GM21717 (cell line): ENCODE results near the gene ATM.

ENCODE experiments used
- ATAC-seq: cut with Tn5 transposase; IDR thresholded peaks from one replicate; pipeline ENCODE4 v1.9.1; 2021; ENCODE audit warnings: mild to moderate bottlenecking, moderate library complexity; ENCODE audit not compliant: unreplicated experiment

Gene ATM

DNA sequence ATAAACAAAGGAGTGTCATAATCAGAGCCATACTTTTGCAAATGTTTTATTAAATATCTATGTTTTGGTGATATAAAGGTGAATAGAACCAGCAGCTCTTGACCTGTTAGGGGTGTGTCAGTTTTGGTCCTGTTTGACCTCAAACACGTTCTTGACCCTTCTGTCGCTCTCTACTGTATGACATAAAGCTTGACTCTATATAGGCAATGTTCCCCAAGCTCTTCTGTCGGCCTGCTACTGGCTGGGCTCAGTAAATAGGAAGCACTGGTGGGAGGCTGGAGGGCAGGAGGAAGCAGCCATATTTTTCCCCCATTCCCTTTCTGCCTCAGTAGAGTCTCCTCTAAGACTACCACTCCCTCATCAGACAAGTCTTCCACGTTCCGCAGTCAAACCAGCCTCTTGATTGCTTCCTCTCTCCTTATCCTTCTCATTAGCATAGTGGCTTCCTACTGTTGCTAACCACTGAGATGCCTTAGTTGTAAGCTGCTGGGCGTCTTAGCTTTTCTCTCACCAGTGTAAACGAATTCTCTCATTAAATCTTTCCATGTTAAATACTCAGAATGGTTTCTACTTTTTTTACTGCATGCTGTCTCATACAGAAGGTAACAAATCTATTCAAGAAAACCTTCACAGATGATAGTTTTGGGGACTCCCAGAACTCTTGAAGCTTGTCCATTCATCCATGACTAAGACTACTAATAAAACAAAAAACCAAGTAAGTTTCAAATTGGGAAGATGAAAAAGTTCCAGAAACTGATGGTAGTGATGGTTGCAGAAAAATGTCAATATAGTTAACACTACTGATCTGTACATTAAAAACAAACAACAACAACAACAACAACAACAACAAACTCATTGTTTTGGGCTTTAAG is 3.7 kb upstream of the ATM start:
- ATAC-seq = no peak

DNA sequence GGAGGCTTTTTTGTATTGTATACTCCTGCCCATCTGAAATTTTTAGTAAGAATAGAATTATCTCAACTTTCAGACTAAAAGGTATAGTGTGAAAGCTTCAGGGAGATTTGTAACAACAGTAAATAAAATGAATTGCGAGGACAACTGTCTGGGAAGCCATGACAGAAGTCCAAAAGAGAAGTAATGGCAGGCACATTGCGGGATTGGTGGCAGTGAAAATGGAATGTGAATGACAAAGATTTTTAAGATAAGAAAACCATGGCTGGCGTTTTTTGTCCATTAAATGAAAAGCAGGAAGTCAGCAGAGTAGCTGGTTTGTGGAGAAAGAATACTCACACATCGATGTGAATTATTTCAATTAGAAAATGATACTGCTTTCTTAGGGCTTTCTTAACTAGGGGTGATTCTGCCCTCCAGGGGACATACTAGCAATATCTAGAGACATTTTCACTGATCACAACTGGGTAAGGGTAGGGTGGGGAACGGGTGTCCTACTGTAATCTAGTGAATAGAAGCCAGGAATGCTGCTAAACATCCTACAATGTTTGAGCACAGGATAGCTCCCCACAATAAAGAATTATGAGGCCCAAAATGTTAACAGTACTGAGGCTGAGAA is 2.0 kb upstream of the ATM start:
- ATAC-seq = no peak

DNA sequence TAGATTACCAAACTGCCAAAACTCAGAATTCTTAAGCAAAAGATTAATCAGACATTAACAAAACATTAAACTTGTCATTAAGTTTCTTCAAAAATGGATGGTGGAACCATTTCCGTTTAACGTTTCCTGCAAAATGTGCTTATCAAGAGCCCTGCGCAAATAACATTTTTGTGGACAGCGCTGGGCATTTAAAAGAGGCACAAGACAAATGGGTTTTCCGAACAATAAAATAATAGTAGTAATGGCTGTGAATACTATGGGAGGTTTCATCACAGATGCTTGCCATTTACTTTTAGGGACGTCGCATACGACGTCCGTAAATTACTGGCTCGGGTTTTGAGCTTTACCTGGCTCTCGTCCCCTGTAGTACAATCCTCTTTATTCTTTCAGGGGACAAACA is 1.5 kb upstream of the ATM start:
- ATAC-seq = no peak

DNA sequence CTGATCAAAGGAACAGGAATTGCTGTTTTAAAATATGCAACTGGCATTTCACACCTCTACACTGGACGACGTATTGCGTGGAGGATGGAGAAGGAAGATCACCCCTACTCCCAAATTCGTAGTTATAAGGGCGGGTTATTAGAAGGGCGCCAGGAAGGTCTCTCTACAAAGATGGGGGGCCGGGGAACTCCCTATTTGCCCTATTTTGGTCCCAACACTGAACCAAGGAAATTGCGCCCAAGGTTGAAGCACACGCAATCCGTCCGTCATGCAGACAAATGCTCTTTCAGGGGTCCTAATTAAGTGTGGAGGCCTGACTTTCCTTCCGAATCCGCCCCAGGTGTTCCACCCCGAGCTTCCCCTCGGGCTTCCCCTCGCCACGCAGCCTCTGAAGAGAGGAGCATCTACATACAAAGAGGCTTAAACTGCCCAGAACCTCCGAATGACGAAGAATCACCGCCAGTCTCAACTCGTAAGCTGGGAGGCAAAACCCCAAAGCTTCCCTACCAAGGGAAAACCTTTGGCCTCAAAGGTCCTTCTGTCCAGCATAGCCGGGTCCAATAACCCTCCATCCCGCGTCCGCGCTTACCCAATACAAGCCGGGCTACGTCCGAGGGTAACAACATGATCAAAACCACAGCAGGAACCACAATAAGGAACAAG is 825 bp upstream of the ATM start:
- ATAC-seq = peak; percentile 1

- ATAC-seq = peak; percentile 26
Observed at GRCh38 chr11:108223348-108224149, 682 bp downstream of the ATM start.

GRCh38 chr11:108224366-108224765 is 1.5 kb downstream of the ATM start:
- ATAC-seq = no peak

- ATAC-seq = no peak
Observed at GRCh38 chr11:108224911-108225786, 2.3 kb downstream of the ATM start.

GRCh38 chr11:108226036-108226435 is 3.2 kb downstream of the ATM start:
- no peak for ATAC-seq

- ATAC-seq = no peak
Observed at GRCh38 chr11:108228251-108228650, 5.4 kb downstream of the ATM start.

DNA sequence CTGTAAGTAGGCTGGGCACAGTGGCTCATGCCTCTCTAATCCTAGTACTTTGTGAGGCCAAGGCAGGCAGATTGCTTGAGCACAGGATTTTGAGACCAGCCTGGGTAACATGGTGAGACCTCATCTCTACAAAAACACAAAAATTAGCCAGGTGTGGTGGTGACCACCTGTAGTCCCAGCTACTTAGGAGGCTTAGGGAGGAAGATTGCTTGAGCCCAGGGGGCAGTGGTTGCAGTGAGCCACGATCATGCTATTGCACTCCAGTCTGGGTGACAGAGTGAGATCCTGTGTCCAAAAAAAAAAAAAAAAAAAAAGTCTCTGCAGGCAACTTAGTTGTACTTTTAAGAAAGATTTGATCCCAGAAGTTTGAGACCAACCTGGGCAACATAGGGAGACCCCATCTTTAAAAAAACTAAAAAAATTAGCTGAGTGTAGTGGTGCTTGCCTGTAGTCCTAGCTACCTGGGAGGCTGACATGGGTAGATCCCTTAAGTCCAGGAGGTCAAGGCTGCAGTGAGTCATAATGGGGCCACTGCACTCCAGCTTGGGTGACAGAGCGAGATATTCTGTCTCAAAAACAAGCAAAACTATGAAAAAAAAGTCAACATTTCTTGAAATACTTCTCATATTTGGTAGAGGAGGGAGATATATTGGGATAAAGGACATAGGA is 10.5 kb downstream of the ATM start:
- no peak for ATAC-seq

DNA sequence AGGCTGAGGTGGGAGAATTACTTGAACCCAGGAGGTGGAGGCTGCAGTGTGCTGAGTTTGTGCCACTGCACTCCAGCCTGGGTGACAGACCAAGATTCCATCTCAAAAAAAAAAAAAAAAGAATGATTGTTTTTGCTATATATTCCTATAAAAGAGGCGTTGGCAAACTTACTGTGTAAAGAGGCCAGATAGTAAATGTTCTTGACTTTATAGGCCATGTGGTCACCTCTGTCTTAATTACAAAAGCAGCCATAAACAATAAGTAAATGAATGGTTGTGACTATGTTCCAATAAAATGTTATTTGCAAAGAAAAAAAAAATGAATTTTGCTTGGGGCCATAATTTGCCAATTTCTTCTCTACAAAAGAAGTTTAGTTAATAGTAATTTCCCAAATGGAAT is 12.3 kb downstream of the ATM start:
- ATAC-seq = no peak

DNA sequence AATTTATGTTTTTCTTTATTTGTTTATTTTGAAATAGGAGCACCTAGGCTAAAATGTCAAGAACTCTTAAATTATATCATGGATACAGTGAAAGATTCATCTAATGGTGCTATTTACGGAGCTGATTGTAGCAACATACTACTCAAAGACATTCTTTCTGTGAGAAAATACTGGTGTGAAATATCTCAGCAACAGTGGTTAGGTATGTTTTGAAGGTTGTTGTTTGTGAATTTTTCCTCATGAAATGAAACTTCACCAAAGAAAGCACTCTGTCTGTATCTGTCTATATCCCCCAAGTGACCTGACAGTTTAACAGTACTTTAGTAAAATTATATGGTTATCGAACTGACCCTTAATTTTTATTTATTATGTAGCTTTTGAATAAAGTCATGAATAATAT is 12.8 kb downstream of the ATM start:
- no peak for ATAC-seq

- no peak for ATAC-seq
Observed at GRCh38 chr11:108237058-108237481, 14.2 kb downstream of the ATM start.

DNA sequence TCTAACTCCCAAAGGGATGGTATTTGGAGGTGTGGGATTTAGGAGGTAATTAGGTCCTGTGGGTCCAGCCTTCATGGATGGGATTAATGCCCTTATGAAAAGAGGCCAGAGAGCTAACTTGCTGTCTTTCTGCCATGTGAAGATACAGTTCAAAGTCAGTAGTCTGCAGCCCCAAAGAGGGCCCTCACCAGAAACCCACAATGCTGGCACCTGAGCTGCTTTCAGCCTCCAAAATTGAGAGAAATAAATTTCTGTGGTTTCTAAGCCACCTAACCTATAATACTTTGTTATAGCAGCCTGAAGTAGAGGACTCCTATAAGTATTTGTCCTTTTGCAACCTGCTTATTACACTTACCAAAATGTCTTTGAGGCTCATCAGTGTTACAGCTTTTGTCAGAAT is 16.2 kb downstream of the ATM start:
- no peak for ATAC-seq

- no peak for ATAC-seq
Observed at GRCh38 chr11:108241330-108242037, 18.6 kb downstream of the ATM start.

DNA sequence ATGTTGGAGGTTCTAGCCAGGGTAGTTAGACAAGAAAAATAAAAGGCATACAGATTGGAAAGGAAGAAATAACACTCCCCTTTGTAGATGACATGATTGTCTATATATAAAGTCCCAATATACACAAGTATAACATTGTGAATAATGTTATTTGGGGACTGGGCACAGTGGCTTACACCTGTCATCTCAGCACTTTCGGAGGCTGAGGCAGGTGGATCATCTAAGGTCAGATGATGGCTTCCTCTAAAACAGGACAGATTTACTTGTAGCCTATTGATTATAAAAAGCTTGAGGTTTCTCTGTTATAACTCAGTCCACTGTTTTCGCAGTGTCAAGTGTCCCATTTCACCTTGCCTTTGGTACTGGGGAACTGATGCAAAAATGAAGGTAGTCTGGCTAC is 19.6 kb downstream of the ATM start:
- ATAC-seq = no peak

DNA sequence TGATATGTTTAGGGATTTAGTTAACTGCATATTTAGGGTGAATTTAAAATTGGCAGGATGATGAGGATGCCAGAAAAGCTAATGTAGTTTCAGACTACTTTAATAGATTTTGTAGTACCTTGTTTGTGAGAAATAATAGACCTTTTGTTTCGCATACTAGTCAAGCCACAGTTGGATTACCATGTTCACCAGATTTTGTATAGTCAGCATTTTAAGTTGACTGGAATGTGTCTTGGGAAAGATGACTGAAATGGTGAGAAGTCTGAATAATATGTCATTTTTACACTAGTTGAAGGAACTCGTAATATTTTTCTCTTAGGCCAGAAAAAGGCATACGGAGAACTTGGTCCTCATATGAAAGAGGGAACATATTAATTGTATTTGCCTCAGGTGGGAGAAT is 23.4 kb downstream of the ATM start:
- no peak for ATAC-seq

DNA sequence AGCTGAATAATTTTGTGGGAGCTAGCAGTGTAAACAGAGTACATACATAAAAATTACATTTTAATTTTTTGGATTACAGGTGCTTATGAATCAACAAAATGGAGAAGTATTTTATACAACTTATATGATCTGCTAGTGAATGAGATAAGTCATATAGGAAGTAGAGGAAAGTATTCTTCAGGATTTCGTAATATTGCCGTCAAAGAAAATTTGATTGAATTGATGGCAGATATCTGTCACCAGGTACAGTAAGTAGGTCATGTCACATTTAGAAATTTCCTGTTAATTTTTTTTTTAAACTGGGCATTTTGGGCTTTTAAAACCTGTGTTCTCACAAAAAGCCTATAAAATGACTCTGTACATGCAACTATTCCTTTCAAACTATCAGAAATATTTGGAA is 24.0 kb downstream of the ATM start:
- ATAC-seq = no peak

DNA sequence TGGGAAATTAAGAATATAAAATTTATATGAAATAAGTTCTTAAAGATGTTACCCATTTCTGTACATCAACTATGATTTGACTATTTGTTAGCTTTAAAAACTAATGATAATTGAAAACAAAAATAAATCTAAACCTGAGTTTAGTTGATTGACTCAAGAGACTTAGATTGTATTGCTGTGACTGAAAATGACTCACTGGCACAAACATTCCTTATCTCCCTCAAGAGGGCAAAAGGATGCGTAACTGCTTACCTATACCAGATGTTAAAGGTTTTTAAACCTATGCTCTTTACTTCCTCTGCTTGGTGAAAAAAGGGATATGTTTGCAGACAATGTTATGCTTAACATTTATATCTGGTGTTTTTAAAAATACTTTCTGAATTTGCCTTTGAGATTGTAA is 30.3 kb downstream of the ATM start:
- no peak for ATAC-seq
